ENCODE measurements around the gene WDR70. TPM values are rescaled to one million over a fixed set of nuclear protein-coding genes. Genes with fewer than 3 reads are reported as not detected.
"Not testable (repeated sequence)": the region's sequence is repeated elsewhere in the genome, so short reads cannot be mapped to it uniquely, and the experiment has no call there.

WDR70 gene
- total RNA-seq, 1 donor = 13.2 TPM

DNA sequence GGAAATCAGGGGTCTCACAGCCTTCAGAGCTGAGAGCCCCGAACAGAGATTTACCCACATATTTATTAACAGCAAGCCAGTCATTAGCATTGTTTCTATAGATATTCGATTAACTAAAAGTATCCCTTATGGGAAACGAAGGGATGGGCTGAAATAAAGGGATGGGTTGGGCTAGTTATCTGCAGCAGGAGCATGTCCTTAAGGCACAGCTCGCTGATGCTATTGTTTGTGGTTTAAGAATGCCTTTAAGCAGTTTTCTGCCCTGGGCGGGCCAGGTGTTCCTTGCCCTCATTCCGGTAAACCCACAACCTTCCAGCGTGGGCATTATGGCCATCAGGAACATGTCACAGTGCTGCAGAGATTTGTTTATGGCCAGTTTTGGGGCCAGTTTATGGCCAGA lies 74.1 kb downstream of the WDR70 start:
- not testable (repeated sequence) for DNase-seq (ENCODE audit: low read depth in 2 of 3, low spot score in 2 of 3)

DNA sequence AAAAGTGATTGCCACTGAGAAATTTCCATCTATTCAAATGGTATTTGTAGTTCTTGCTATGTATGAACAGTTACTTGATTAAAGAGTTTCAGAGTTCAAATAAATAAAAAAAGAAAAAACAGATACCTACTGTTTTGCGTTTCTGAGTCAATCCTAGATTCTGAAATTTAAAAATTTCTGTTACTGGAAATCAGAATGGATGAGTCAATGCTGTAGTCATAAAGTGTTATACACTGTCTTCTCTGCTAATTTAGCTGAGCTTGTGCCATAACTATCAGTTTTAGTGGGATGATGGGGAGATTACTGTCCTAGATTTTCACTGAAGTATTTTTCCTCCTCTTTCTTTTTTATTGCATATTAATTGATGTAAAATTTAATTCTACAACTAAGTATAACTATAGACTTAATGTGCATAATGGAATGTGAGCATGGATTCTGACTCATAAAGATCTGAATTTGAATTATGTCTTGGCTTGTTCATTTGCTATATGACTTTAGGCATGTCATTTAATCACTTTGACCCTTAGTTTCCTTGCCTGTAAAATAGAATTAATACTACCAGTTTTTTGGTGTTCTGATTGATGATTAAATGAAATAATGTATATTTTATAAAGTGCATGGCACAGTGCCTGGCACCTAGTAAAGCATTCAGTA lies 75.4 kb downstream of the WDR70 start:
- DNase-seq (ENCODE audit: low read depth in 2 of 3, low spot score in 2 of 3) = not testable (repeated sequence)

DNA sequence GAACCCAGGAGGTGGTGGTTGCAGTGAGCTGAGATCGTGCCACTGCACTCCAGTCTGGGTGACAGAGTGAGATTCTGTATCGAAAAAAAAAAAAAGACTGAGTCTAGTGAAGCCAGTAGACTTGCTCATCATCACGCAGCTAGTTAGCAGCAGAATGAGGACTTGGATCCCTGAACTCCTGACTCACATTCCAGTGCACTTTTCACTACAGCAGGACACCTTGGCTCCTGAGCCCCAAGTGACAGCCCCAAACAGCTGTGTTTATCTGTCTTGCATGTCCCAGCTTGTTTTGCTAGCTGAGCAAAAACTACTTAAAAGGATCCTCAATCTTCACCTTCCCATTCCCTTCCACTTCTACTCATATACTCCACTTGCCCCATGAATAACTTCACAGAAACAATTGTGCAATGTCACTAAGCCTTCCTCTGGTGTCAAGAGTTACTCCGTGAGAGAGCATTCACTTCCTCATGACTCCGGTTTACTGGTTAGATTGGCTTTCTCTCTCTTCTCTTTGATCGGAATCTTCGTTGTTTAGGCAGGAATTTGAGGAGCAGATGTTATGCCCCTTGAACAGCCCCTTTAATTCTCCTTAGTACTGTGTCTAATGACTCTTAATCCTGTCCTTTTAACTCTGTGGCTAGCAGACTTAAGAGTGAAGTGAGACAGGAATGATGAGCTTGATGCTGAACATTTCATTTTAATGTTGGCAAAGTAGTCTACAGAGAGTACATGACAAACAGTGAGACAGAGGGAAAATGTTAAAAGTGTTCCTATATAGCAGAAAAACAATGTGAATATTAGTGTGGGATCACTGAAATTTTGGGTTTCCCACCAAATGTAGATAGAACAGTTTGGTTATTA lies 84.3 kb downstream of the WDR70 start:
- DNase-seq (ENCODE audit: low read depth in 2 of 3, low spot score in 2 of 3) = peak in 2 of 3 donors; percentile 2 to 33

DNA sequence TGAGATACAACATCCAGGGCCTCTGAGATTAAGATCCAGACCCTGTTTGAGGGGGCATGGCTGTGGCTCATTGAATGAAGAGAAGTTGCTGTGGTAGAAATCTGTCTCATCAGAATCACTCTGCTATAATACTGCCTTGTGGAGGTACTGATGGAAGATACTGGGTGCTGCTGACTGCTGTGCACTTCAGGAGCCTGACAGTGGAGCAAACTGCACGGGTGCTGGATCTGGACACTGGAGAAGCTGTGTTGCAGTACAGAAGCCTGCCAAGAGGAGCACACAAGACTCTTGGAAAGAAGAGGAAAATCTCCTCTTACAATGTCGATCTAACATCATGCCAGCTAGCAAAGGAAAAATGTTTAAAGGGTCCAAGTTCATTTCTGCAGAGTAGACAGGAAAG lies 85.5 kb downstream of the WDR70 start:
- DNase-seq (ENCODE audit: low read depth in 2 of 3, low spot score in 2 of 3) = not testable (repeated sequence)

- not testable (repeated sequence) for DNase-seq (ENCODE audit: low read depth in 2 of 3, low spot score in 2 of 3)
Observed at GRCh38 chr5:37469383-37469782, 90.3 kb downstream of the WDR70 start.

GRCh38 chr5:37471666-37472197 lies 92.6 kb downstream of the WDR70 start:
- no peak for DNase-seq (ENCODE audit: low read depth in 2 of 3, low spot score in 2 of 3)

GRCh38 chr5:37477426-37477825 lies 98.3 kb downstream of the WDR70 start:
- DNase-seq (ENCODE audit: low read depth in 2 of 3, low spot score in 2 of 3) = no peak

- DNase-seq (ENCODE audit: low read depth in 2 of 3, low spot score in 2 of 3) = no peak
Observed at GRCh38 chr5:37478121-37478894, 99.2 kb downstream of the WDR70 start.

DNA sequence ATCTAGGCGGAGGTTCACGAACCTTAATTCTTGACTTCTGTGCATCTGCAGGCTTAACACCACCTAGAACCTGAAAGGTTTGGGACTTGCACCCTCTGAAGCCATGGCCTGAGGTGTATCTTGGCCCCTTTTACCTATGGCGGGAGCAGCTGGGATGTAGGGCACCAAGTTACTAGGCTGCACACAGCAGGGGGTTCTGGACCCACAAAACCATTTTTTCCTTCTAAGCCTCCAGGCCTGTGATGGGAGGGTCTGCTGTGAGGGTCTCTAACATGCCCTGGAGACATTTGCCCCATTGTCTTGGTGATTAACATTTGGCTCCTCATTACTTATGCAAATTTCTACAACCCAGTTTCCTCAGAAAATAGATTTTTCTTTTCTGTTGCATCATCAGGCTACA lies 102.3 kb downstream of the WDR70 start:
- DNase-seq (ENCODE audit: low read depth in 2 of 3, low spot score in 2 of 3) = not testable (repeated sequence)

DNA sequence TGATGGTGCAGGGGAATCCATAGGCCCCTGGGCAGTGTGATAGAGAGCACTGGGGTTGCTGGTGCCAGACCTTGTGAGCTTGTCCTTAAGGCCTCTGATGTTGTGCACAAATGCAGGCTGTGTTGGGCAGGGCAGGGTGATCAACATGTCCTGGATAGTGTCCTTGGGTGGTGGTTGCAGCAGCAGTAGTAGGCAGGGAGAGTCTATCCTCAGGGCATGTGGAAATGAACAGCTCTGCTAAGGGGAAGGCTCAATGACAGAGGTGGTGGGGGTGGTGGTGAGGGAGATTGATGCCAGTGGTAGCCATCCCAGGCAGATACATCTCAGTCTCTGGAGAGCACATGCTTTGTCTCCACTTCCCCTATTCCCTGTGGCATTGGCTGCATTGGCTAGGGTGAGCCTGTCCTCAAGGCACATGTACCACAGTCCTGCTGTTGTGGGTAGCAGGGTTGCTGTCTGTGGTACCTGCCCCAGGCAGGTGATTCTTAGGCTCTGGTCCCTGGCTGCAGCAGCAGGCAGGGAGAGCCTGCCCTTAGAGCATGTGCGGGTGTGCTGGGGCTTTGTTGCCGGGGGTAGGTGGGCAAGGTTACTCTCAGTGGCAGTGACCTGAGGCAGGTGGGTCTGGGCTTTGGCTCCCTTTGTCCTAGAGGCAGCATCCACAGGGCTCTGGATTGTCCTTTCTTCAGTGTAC lies 111.1 kb downstream of the WDR70 start:
- DNase-seq (ENCODE audit: low read depth in 2 of 3, low spot score in 2 of 3) = no peak

DNA sequence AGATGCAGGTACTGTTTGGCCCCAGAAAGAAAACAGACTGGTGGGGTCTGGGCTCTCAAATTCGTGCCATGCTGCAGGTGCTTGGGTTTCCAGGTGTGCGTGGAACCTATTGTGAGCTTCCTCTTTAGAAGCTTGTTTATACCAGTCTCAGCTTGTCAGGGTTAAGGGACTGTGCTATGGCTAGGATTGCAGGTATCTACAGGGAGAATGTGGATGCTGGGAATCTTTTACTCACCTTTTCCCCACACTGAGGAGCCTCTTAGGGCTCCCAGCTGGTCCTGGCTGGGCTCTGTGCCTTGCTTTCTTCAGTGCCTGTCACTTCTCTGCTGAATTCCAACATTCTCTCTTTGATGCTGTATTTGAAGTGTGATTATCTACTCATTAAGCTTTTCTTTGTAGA lies 111.8 kb downstream of the WDR70 start:
- no peak for DNase-seq (ENCODE audit: low read depth in 2 of 3, low spot score in 2 of 3)

DNA sequence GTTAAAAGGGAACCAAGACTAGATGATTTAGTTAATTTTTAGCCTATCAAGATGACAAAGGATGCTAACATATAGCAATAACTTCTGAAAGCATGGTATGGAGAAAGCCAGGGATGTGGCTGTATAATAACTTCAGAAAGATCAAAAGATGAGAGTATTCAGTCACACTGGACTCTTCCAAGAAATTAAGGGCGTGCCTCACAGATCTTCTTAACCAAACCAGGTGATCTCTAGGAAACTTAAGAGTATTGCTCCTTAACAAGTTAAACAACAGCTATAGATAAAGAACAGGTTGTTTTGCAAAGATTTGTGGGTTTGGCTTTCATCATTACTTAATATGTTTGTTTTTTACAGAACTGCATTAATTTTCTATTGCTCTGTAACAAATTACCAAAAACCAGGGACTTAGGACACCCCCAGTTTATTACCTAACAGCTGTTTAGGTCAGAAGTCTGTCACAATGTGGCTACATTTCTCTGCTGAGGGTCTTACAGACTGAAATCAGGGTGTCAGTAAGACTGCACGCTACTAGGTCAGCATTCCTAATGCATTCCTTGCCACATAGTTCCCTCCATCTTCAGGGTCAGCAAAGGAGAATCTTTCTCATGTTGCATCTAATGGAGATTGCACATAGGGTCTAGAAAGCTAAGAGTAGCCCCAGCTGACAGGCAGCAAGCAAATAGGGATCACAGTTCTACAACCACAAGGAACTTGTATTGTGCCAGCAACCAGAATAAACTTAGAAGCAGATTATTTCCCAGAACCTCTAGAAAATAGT lies 113.8 kb downstream of the WDR70 start:
- DNase-seq (ENCODE audit: low read depth in 2 of 3, low spot score in 2 of 3) = no peak

- no peak for DNase-seq (ENCODE audit: low read depth in 2 of 3, low spot score in 2 of 3)
Observed at GRCh38 chr5:37494756-37495155, 115.6 kb downstream of the WDR70 start.

- peak in 2 of 3 donors; percentile 39 to 71 for DNase-seq (ENCODE audit: low read depth in 2 of 3, low spot score in 2 of 3)
Observed at GRCh38 chr5:37495210-37495609, 116.1 kb downstream of the WDR70 start.

DNA sequence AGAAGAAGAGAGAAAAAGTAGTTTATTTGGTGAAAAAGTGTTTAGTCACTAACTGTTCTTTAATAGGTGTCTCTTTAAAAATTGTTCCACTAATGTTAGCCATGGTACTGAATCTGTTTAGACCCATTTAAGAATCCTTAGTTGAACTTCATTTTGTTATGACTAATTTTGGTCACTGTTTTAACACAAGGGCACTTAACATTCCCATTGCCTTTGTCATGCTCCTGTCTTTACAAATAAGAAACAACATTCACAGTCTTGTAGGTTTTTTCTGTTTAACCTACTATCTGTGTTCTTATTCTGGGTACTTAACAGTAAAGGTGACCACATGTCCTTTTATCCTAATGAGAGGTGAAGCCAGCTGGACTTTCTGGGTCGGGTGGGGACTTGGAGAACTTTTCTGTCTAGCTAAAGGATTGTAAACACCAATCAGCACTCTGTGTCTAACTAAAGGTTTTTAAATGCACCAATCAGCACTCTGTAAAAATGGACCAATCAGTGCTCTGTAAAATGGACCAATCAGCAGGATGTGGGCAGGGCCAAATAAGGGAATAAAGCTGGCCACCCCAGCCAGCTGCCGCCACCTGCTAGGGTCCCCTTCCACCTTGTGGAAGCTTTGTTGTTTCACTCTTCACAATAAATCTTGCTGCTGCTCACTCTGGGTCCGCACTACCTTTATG lies 116.7 kb downstream of the WDR70 start:
- DNase-seq (ENCODE audit: low read depth in 2 of 3, low spot score in 2 of 3) = no peak

- no peak for DNase-seq (ENCODE audit: low read depth in 2 of 3, low spot score in 2 of 3)
Observed at GRCh38 chr5:37496902-37497445, 117.9 kb downstream of the WDR70 start.

DNA sequence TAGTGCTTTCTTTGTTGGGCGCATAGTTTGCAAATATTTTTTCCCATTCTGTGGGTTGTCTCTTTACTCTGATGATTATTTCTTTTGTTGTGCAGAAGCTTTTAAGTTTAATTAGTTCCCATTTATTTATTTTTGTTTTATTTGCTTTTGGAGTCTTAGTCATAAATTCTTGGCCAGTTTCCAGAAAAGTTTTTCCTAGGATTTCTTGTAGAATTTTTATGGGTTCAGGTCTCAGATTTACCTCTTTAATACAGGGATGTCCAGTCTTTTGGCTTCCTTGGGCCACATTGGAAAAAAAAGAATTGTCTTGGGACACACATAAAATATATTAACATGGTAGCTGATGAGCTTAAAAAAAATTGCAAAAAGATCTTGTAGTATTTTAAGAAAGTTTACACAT lies 122.0 kb downstream of the WDR70 start:
- DNase-seq (ENCODE audit: low read depth in 2 of 3, low spot score in 2 of 3) = no peak

DNA sequence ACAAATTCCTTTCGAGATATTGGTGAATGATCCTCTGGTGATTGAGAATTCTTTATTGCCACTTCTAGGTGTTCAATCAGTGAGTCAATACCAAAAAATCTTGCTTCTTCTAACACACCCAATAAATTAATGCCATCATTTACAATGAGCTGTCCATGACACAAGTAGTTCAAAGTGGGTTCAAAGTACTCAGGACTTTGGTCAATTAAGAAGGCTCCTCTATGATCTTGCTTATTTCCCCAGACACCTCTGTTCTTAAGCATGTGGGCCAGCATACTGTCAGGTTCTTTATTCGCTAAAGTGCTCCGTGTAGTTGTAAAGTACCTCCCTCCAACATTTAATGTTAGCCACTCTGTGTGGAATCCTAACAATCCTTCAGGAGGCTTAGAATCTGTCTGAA lies 127.1 kb downstream of the WDR70 start:
- no peak for DNase-seq (ENCODE audit: low read depth in 2 of 3, low spot score in 2 of 3)

DNA sequence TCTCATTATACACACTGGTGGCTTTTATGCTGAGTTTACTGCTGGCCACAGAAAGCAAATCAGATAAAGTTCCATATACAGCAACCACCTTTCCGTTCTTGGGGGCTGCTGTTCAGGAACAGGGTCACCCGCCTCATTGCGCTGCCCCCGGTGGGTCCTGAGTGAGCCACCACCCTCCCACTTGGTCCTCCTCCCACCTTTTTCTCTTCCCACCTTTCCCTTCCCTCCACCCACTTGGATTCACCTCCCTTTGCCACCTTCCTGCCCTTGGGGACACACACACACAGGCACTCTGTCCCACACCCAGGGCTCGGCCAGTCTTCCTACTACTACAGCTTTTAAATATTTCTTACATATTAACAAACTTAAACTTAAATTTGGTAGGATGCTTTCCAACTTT lies 127.6 kb downstream of the WDR70 start:
- no peak for DNase-seq (ENCODE audit: low read depth in 2 of 3, low spot score in 2 of 3)
